Measurements from ENCODE around the gene PSRC1.
A peak's percentile ranks its signal among the peaks of the same experiment; 100 is the strongest.

The PSRC1 gene

GRCh38 chr1:109258481-109259466 is 24.2 kb downstream of the PSRC1 start:
- DNase-seq (ENCODE audit: low read depth): no peak

- no peak for DNase-seq (ENCODE audit: low read depth)
These were observed 25.1 kb downstream of the PSRC1 start for GRCh38 chr1:109257682-109258421.

- DNase-seq (ENCODE audit: low read depth): no peak
These were observed 25.8 kb downstream of the PSRC1 start for GRCh38 chr1:109256971-109257681.

- no peak for DNase-seq (ENCODE audit: low read depth)
These were observed 26.9 kb downstream of the PSRC1 start for GRCh38 chr1:109256085-109256484.

- DNase-seq (ENCODE audit: low read depth): no peak
These were observed 27.3 kb downstream of the PSRC1 start for GRCh38 chr1:109255678-109256077.

GRCh38 chr1:109255097-109255651 is 27.8 kb downstream of the PSRC1 start:
- DNase-seq (ENCODE audit: low read depth): no peak

GRCh38 chr1:109254621-109255096 is 28.3 kb downstream of the PSRC1 start:
- DNase-seq (ENCODE audit: low read depth): no peak

GRCh38 chr1:109253803-109254620 is 28.9 kb downstream of the PSRC1 start:
- no peak for DNase-seq (ENCODE audit: low read depth)

GRCh38 chr1:109252893-109253802 is 29.8 kb downstream of the PSRC1 start:
- no peak for DNase-seq (ENCODE audit: low read depth)

GRCh38 chr1:109252167-109252892 is 30.6 kb downstream of the PSRC1 start:
- DNase-seq (ENCODE audit: low read depth): no peak

- DNase-seq (ENCODE audit: low read depth): no peak
These were observed 31.4 kb downstream of the PSRC1 start for GRCh38 chr1:109251277-109252166.

GRCh38 chr1:109250454-109251276 is 32.3 kb downstream of the PSRC1 start:
- DNase-seq (ENCODE audit: low read depth): no peak

- DNase-seq (ENCODE audit: low read depth): no peak
These were observed 33.1 kb downstream of the PSRC1 start for GRCh38 chr1:109249654-109250401.

- DNase-seq (ENCODE audit: low read depth): peak; percentile 15
These were observed 33.9 kb downstream of the PSRC1 start, which contains the start of gene CELSR2 for GRCh38 chr1:109248797-109249629. Gene CELSR2 (plus strand): TSS chr1:109249539. CDS start chr1:109250080, 541 bp downstream.

- DNase-seq (ENCODE audit: low read depth): no peak
These were observed 34.5 kb downstream of the PSRC1 start for GRCh38 chr1:109248444-109248796.

All from stromal cell of bone marrow (primary cell).